Measurements from ENCODE around the gene RAB42.

DNA sequence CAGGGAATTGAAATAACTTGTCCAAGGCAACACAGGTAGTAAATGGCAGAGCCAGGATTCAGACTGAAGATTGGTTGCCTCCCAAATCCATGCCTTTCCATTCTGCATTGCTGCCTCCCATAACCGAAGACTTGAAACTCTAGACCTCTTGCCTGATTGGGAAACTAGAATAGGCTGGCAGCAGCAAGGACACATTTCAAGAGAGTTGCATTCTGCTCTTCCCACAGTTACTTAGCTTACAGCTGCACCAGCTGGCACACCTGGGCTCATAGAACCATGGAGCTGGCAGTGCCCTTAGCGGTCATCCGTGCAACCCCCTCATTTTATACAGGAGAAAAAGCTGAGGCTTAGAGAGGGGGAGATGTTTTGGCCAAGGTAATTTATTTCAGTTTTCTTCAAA lies 31.2 kb upstream of the RAB42 start:
- TF ChIP-seq HDGF (IDR thresholded peaks at IDR 0.05), result no peak
- TF ChIP-seq RAD21 (IDR thresholded peaks at IDR 0.05; ENCODE audit: insufficient read depth, low read depth, low read length), result no peak
- TF ChIP-seq, protein P1, sequence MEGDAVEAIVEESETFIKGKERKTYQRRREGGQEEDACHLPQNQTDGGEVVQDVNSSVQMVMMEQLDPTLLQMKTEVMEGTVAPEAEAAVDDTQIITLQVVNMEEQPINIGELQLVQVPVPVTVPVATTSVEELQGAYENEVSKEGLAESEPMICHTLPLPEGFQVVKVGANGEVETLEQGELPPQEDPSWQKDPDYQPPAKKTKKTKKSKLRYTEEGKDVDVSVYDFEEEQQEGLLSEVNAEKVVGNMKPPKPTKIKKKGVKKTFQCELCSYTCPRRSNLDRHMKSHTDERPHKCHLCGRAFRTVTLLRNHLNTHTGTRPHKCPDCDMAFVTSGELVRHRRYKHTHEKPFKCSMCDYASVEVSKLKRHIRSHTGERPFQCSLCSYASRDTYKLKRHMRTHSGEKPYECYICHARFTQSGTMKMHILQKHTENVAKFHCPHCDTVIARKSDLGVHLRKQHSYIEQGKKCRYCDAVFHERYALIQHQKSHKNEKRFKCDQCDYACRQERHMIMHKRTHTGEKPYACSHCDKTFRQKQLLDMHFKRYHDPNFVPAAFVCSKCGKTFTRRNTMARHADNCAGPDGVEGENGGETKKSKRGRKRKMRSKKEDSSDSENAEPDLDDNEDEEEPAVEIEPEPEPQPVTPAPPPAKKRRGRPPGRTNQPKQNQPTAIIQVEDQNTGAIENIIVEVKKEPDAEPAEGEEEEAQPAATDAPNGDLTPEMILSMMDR (IDR thresholded peaks at IDR 0.05 in 2 of 3, conservative IDR thresholded peaks at IDR 0.05 in 1 of 3; ENCODE audit: control insufficient read depth in 2 of 3, extremely low read depth in 1 of 3, insufficient read depth in 1 of 3, low read depth in 3 of 3, low read length in 3 of 3), result no peak
- no peak for TF ChIP-seq HDAC6 (IDR thresholded peaks at IDR 0.05; ENCODE audit: unreplicated experiment)
- TF ChIP-seq TBL1XR1 (IDR thresholded peaks at IDR 0.05; ENCODE audit: low read depth, low read length), result no peak
- no peak for TF ChIP-seq POLR2AphosphoS5 (IDR thresholded peaks at IDR 0.05; ENCODE audit: low read length)
- TF ChIP-seq NFXL1 (IDR thresholded peaks at IDR 0.05; ENCODE audit: borderline replicate concordance), result no peak
- TF ChIP-seq EZH2 (IDR thresholded peaks at IDR 0.05; ENCODE audit: borderline replicate concordance, control insufficient read depth, low read depth, low read length), result no peak
- no peak for TF ChIP-seq NFIC (IDR thresholded peaks at IDR 0.05; ENCODE audit: low read depth, low read length)

Measured in GM12878 (cell line).